Ovary (tissue), 9 donors: ENCODE measurements around the gene SPATA31E1. TPM values are rescaled to one million over a fixed set of nuclear protein-coding genes. Genes with fewer than 3 reads are reported as not detected.
A peak's percentile ranks its signal among the peaks of the same experiment; 100 is the strongest.

Source experiments
- DNase-seq, 5 donors: peaks; one replicate each; pipeline ENCODE4 v3.0.0-alpha.2; 2019 to 2020
- H3K27ac ChIP-seq, 2 donors: fragments of 200-600 bp; one replicate each; pipeline versions ENCODE4 v1.5.1 to v1.8.0; 2019 to 2022
- H3K27me3 ChIP-seq: fragments of 200-600 bp; one replicate; pipeline ENCODE4 v1.8.0; 2022
- H3K36me3 ChIP-seq: fragments of 200-600 bp; sonication (generic); one replicate; pipeline ENCODE4 v1.5.1; 2019
- H3K4me1 ChIP-seq: one replicate; pipeline ENCODE4 v1.8.1; 2013; ENCODE audit warnings: mild to moderate bottlenecking, moderate library complexity; ENCODE audit not compliant: insufficient read depth
- H3K4me3 ChIP-seq: fragments of 200-600 bp; sonication (generic); one replicate; pipeline ENCODE4 v1.5.1; 2017
- H3K9me3 ChIP-seq, 2 donors: fragments of 200-600 bp in 1 of 2; sonication (generic) in 1 of 2; one replicate each; pipeline versions ENCODE4 v1.5.1 to v1.8.1; 2013 to 2019; ENCODE audit warnings: mild to moderate bottlenecking in 1 of 2, moderate library complexity in 1 of 2
- EP300 ChIP-seq: sonication (generic); formaldehyde crosslinking; IDR thresholded peaks from one replicate; pipeline ENCODE4 v1.6.1; 2017; ENCODE audit warnings: antibody characterized with exemption
- POLR2A ChIP-seq: fragments of 450-650 bp; IDR thresholded peaks from one replicate; pipeline ENCODE4 v1.6.1; 2017; ENCODE audit warnings: antibody characterized with exemption, mild to moderate bottlenecking, moderate library complexity
- WGBS, 3 donors: extraction: QIAGEN DNeasy Blood & Tissue Kit in 1 of 3; methylation state at CpG; one replicate each; pipeline versions ENCODE4 v1.1.5 to v1.1.7; 2013 to 2017; 5-methylcytosine and 5-hydroxymethylcytosine counted together
- intact Hi-C, 4 donors: fragments of 100-400 bp; cut with DNase I; formaldehyde crosslinking; loops; one replicate each; pipeline versions ENCODE4 v1.11.0 to v1.15.1; 2022 to 2023
- polyA plus RNA-seq, 2 donors: library from polyadenylated mRNA; stranded (reverse); fragments of 200-250 nt in 1 of 2; fragments of 350-450 nt in 1 of 2; fragmentation: Illumina TruSeq in 1 of 2; extraction: RNeasy Lipid Tissue Mini Kit (QIAGEN cat#74804) in 1 of 2; gene quantifications; one replicate each; pipeline ENCODE4 v1.2.3, GENCODE V29; 2013 to 2014
- total RNA-seq, 7 donors: library from RNA; depleted of rRNA in 2 of 7; stranded (reverse); fragments of >200 nt in 2 of 7; fragmentation: NEBNext Ultra II Directional in 3 of 7; extraction: Animal tissue kit (Norgen Biotek cat#: 25700) in 3 of 7; gene quantifications; one replicate each; pipeline versions ENCODE4 v1.1.0 to v1.2.4, GENCODE V29; 2016 to 2023
- TF ChIP-seq, protein P1 (sequence below), 3 donors: fragments of 450-650 bp in 2 of 3; fragments of 200-600 bp in 1 of 3; IDR thresholded peaks; one replicate each; pipeline versions ENCODE4 v1.5.1 to v1.8.0; 2016 to 2022; ENCODE audit warnings: antibody characterized with exemption in 3 of 3, mild to moderate bottlenecking in 1 of 3
- donor health status: DM: no; HTN: no; CAD: no; lungs with moderate emphysema.
- donor health status: DM: no; HTN: no; CAD: no.
- donor health status: Bipolar disorder and iron deficiency.
- donor health status: DM: yes; HTN: yes; CAD: no.
- donor health status: DM: no; HTN: no; CAD: no.
- donor health status: DM: yes; HTN: yes; CAD: no.

SPATA31E1 gene
- total and polyA plus RNA-seq, 9 donors: not detected

DNA sequence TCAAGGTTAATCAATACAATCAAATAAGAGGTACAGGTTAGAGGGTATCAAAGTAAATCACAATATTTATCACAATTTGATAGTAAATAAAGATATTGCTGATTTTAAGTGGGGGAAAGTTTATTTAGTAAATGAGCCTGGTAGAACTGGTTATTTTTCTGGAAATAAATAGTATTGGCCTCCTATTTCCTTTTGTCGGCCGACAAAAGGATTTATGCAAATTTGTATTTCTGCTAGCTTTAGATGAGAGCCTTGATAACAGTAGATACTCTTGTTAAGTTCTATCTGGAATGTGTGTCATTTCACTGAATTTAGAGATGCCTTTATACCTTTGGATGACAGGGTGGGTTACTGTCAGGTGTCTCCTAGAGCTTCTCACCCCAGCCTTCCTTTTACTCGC, 17.8 kb upstream of the SPATA31E1 start:
- H3K36me3 ChIP-seq: no peaks in the 10 kb centered on the region
- no peak for TF ChIP-seq EP300
- TF ChIP-seq, protein P1, sequence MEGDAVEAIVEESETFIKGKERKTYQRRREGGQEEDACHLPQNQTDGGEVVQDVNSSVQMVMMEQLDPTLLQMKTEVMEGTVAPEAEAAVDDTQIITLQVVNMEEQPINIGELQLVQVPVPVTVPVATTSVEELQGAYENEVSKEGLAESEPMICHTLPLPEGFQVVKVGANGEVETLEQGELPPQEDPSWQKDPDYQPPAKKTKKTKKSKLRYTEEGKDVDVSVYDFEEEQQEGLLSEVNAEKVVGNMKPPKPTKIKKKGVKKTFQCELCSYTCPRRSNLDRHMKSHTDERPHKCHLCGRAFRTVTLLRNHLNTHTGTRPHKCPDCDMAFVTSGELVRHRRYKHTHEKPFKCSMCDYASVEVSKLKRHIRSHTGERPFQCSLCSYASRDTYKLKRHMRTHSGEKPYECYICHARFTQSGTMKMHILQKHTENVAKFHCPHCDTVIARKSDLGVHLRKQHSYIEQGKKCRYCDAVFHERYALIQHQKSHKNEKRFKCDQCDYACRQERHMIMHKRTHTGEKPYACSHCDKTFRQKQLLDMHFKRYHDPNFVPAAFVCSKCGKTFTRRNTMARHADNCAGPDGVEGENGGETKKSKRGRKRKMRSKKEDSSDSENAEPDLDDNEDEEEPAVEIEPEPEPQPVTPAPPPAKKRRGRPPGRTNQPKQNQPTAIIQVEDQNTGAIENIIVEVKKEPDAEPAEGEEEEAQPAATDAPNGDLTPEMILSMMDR (IDR thresholded peaks at IDR 0.05): no peak
- no peak for TF ChIP-seq POLR2A
- H3K9me3 ChIP-seq: no peaks in the 10 kb centered on the region
- 94 to 98% (median 96%) methylated on average over 3 of the region's 3 CpGs for WGBS, 3 donors
- no peak for DNase-seq
- no peak overlapping the region for H3K4me3 ChIP-seq
- H3K27me3 ChIP-seq: no peaks in the 10 kb centered on the region
- intact Hi-C loops: no loop called here
- no peak overlapping the region for H3K27ac ChIP-seq
- no peaks in the 10 kb centered on the region for H3K4me1 ChIP-seq

DNA sequence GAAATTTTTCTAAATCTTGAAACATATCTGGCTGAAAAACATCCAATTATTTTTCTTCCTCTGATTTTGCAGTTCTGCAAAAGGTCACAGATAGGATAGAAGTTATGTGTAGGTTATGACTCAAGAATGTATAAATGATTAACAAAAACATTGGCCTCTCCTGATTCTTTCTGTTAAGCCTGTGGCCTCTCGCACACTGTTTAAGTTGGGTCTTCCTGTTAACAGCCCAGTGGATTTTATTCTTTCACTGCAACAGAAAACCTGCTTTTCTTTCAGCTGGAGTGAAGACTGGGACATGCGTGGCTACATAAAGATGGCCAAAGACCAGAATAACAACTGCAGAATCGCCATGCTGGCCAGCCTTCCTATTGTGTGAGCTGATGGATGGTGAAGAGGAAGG, 17.1 kb upstream of the SPATA31E1 start:
- no peaks in the 10 kb centered on the region for H3K4me1 ChIP-seq
- H3K36me3 ChIP-seq: no peaks in the 10 kb centered on the region
- WGBS, 3 donors: 91 to 92% (median 91%) methylated on average over 3 of the region's 3 CpGs
- TF ChIP-seq, protein P1 (IDR thresholded peaks at IDR 0.05): no peak
- no peak for TF ChIP-seq EP300
- TF ChIP-seq POLR2A: no peak
- intact Hi-C loops: no loop called here
- H3K27me3 ChIP-seq: no peaks in the 10 kb centered on the region
- no peak overlapping the region for H3K4me3 ChIP-seq
- no peaks in the 10 kb centered on the region for H3K9me3 ChIP-seq
- H3K27ac ChIP-seq: no peak overlapping the region
- DNase-seq: no peak

DNA sequence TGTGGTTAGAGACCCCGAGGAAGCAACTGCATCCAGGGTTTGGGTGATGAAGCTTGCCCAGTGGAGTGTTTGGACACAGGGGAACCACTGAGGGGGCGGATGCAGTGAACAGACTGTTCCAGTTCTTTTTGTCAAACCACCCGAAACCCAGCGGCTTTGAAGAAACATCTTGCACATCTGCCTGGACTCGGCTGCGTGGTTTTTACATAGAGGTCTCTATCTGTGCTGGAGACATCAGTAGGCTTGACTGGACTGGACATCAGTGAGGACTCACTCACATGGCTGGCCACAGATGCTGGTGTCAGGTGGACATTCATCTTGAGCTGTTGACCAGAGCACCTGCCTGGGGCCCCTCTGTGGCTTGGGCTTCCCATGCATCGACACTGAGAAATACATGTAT, 15.3 kb upstream of the SPATA31E1 start:
- TF ChIP-seq EP300 (no peak), POLR2A (no peak)
- TF ChIP-seq, protein P1 (IDR thresholded peaks at IDR 0.05): no peak
- no peaks in the 10 kb centered on the region for H3K9me3 ChIP-seq
- intact Hi-C loops: no loop called here
- H3K27ac ChIP-seq: no peak overlapping the region
- no peaks in the 10 kb centered on the region for H3K36me3 ChIP-seq
- no peak overlapping the region for H3K4me3 ChIP-seq
- 82 to 88% (median 83%) methylated on average over 7 of the region's 7 CpGs for WGBS, 3 donors
- H3K4me1 ChIP-seq: no peaks in the 10 kb centered on the region
- H3K27me3 ChIP-seq: no peaks in the 10 kb centered on the region
- DNase-seq: peak in 1 of 5 donors; percentile 4

DNA sequence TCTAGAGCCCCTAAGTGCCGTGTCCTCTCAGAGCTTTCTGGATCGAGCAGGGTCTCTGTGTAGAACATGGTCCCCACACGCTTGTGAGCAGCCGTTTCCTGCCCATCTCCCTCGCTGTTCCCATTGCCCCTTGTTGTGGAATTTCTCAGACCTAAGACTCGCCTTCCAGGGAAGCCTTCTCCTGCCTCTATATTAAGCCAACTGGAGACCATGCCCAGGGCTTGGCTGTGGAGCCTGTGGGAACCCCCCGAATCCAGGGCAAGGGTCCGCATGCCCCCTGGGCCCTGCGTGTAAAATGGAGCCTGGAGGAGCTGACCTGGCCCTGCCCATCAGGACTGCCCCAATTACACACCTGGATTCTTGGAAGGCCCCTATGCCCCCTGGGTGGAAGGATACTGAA, 14.5 kb upstream of the SPATA31E1 start:
- Histone ChIP-seq H3K9me3 (no peaks in the 10 kb centered on the region), H3K4me3 (no peak overlapping the region), H3K27me3 (no peaks in the 10 kb centered on the region), H3K36me3 (no peaks in the 10 kb centered on the region), H3K4me1 (no peaks in the 10 kb centered on the region), H3K27ac (no peak overlapping the region)
- TF ChIP-seq, protein P1 (IDR thresholded peaks at IDR 0.05): no peak
- TF ChIP-seq EP300 (no peak), POLR2A (no peak)
- WGBS, 3 donors: 93 to 97% (median 97%) methylated on average over 9 of the region's 9 CpGs
- intact Hi-C loops: no loop called here
- no peak for DNase-seq

DNA sequence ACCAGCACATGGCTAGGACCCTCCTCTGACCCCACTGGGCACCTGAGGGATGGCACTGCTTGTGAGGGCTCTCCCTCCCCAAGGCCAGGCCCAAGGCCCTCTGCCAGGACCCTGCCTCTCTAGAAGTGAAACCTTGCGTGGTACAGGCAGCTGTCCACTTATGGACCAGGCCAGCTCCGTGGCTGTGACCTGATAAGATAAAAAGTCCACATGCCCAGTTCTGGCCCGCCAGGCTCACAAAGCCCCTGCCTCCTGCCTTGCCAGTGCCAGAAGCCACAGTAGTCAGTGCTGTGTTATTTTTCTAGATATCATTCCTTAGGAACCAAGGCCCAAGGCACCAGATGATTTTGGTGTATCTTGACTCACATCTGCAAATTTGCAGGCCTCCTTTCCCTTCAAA, 14.0 kb upstream of the SPATA31E1 start:
- intact Hi-C loops: no loop called here
- H3K27me3 ChIP-seq: no peaks in the 10 kb centered on the region
- H3K4me3 ChIP-seq: no peak overlapping the region
- no peaks in the 10 kb centered on the region for H3K4me1 ChIP-seq
- H3K9me3 ChIP-seq: no peaks in the 10 kb centered on the region
- H3K36me3 ChIP-seq: no peaks in the 10 kb centered on the region
- peak in 1 of 5 donors; percentile 2 for DNase-seq
- no peak overlapping the region for H3K27ac ChIP-seq
- 75 to 94% (median 89%) methylated on average over 3 of the region's 3 CpGs for WGBS, 3 donors
- no peak for TF ChIP-seq EP300
- TF ChIP-seq, protein P1 (IDR thresholded peaks at IDR 0.05): no peak
- TF ChIP-seq POLR2A: no peak
